BLaER1 treated with 17β-estradiol and CSF1 and Interleukin-3, amounts not matched to agents 10 nM and 100 nM (cell line): Measurements from ENCODE around the gene ADAMTS12.
A peak's percentile ranks its signal among the peaks of the same experiment; 100 is the strongest.

Source experiments
- H3K27ac ChIP-seq, 11 experiments: shearing (Covaris generic); formaldehyde crosslinking; 2 replicates each; pipeline ENCODE4 v1.8.1; 2022
- H3K27me3 ChIP-seq, 11 experiments: shearing (Covaris generic); formaldehyde crosslinking; 2 replicates each; pipeline ENCODE4 v1.8.1; 2022
- H3K36me3 ChIP-seq, 11 experiments: shearing (Covaris generic); formaldehyde crosslinking; 2 replicates each; pipeline ENCODE4 v1.8.1; 2022
- H3K4me1 ChIP-seq, 10 experiments: shearing (Covaris generic); formaldehyde crosslinking; 2 replicates each; pipeline ENCODE4 v1.8.1; 2022
- H3K4me2 ChIP-seq, 11 experiments: shearing (Covaris generic); formaldehyde crosslinking; 2 replicates each; pipeline ENCODE4 v1.8.1; 2022
- H3K4me3 ChIP-seq, 10 experiments: shearing (Covaris generic); formaldehyde crosslinking; 2 replicates each; pipeline ENCODE4 v1.8.1; 2022
- H3K9ac ChIP-seq, 11 experiments: shearing (Covaris generic); formaldehyde crosslinking; 2 replicates each; pipeline ENCODE4 v1.8.1; 2022
- H3K9me3 ChIP-seq, 11 experiments: shearing (Covaris generic); formaldehyde crosslinking; replicated peaks in 1 of 11; 2 replicates each; pipeline ENCODE4 v1.8.1; 2022
- H4K20me1 ChIP-seq, 11 experiments: shearing (Covaris generic); formaldehyde crosslinking; 2 replicates each; pipeline ENCODE4 v1.8.1; 2022
- Cebpa-rat ChIP-seq, 11 experiments: shearing (Covaris generic); IDR thresholded peaks; 2 replicates each; pipeline ENCODE4 v1.8.1; 2022

The ADAMTS12 gene

DNA sequence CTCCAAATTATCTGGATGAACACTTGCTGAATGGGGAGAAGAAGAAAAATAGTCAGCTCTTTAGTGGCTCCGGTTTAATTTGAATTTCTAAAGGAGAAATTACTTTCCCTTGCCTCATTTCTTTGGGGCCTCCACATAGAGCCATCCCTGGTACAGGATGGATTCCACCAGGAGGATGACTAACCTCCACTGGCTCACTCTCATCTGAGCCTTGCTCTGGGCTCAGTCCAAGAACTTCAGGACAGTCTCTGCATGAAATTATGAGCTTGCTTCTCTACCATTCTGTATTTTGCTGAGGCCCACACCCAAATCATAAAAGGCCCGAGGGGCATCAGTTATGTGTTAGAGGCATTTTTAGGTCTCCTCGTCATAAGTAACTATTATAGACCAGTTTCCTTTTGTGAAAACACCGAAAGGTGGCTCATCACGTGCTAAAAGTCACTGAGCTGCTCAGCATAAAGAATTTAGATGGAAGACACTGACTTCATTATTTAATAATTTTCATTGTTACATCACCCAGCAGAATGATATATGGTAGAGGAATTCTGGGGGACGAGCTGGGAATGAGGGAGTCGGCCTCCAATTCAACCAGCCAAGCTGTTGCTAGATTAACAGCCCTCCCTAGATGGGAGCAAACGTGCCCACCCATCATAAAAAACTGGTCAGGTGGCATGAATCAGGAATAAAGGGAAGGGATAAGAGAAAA is 228.9 kb downstream of the ADAMTS12 start:
- no peak for TF ChIP-seq Cebpa-rat (IDR thresholded peaks at IDR 0.05)
- Histone ChIP-seq H3K36me3 (no peaks in the 10 kb centered on the region), H3K4me2 (no peak overlapping the region), H3K4me1 (peaks cover 0 to 10% (median 0%) of the 10 kb centered on the region in 10 experiments; a peak in 1 of 20 replicates), H3K9ac (no peak overlapping the region), H3K9me3 (no peaks in the 10 kb centered on the region), H3K4me3 (no peak overlapping the region), H3K27ac (no peak overlapping the region), H4K20me1 (no peaks in the 10 kb centered on the region), H3K27me3 (no peaks in the 10 kb centered on the region)

DNA sequence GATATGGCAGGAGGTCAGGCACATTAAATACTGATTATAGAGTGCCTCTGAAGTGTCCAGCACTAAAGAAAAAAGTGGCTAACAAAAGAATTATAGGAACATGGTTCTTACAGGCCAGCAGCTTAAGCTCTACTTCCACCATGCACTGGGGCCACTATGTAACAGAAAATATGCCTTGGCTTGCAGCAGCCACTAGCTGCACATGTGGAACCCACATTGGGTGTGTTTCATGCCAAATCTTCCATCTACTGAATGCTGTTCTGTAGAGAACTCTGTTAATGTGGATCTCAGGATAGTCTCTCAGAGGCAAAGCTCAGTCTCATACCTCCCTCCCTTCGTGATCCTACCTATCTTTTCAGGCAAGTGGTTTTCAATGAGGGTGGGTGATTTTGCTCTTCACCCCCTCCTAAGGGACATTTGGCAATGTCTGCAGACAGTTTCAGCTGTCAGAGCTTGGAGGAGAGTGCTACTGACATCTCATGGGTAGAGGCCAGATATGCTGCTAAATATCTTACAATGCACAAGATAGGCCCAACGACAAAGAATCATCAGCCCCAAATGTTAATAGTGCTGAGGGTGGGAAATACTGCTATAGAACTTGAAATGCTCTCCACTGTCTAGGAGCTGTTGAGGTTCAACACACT is 232.1 kb downstream of the ADAMTS12 start:
- no peak for TF ChIP-seq Cebpa-rat (IDR thresholded peaks at IDR 0.05)
- Histone ChIP-seq H3K4me2 (no peak overlapping the region), H3K4me1 (peaks cover 0 to 10% (median 0%) of the 10 kb centered on the region in 10 experiments; a peak in 1 of 20 replicates), H3K36me3 (no peaks in the 10 kb centered on the region), H4K20me1 (no peaks in the 10 kb centered on the region), H3K9me3 (no peaks in the 10 kb centered on the region), H3K27ac (no peak overlapping the region), H3K4me3 (no peak overlapping the region), H3K27me3 (no peaks in the 10 kb centered on the region), H3K9ac (no peak overlapping the region)

DNA sequence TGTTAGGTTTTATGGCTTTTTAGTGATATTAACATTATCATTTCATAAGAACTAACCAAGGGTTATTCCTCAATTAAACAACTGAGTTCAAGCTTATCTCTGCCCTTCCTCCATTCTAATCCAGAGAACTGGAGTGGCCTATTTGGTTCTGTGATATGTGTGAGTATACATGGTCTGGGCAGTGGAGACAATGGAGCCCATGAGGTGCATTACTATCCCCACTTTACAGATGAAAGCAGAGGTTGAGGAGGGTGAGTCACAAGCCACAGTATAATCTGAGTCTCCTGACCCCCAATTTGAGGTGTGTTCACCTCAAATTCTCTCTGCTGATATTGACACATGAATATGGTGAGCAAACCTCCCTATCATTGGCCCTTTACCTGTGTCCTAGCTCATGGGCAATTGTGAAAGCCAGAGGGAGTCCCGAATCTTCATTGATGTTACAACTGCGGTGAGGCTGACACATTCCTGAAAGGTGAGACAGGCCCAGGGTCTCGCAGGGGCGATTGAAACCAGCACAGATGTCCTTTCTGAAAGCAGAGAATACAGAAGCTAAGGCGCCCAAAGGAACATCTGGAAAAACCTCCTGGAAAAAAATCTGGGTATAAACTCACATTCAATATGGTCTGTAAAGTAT is 233.9 kb downstream of the ADAMTS12 start:
- Histone ChIP-seq H3K9ac (no peak overlapping the region), H3K27ac (no peak overlapping the region), H3K27me3 (no peaks in the 10 kb centered on the region), H3K9me3 (no peaks in the 10 kb centered on the region), H3K4me1 (peaks cover 0 to 10% (median 0%) of the 10 kb centered on the region in 10 experiments; a peak in 1 of 20 replicates), H3K4me2 (no peak overlapping the region), H3K36me3 (no peaks in the 10 kb centered on the region), H4K20me1 (no peaks in the 10 kb centered on the region), H3K4me3 (no peak overlapping the region)
- no peak for TF ChIP-seq Cebpa-rat (IDR thresholded peaks at IDR 0.05)

DNA sequence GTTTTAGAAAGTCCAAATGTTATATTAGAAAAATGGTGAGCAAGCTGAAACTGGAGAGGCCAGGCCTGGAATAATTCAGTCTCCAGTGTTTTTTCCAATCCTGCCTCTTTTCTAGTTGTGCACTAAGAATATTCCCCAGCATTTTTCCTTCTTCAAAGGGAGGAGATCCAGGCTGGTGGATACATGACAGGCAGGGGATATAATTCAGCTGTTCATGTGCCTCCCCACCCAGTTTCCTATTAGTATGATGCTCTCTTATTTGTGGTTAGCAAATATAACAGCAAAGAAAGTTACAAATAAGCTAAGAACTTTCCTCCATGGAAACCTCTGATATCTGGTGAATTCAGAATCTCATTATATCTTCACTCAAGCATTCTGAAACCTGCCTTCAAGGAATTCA is 234.6 kb downstream of the ADAMTS12 start:
- H4K20me1 ChIP-seq = no peaks in the 10 kb centered on the region
- peaks cover 0 to 10% (median 0%) of the 10 kb centered on the region in 10 experiments; a peak in 1 of 20 replicates for H3K4me1 ChIP-seq
- no peak overlapping the region for H3K4me3 ChIP-seq
- no peak for TF ChIP-seq Cebpa-rat (IDR thresholded peaks at IDR 0.05)
- H3K9ac ChIP-seq = no peak overlapping the region
- H3K27ac ChIP-seq = no peak overlapping the region
- H3K4me2 ChIP-seq = no peak overlapping the region
- H3K9me3 ChIP-seq = no peaks in the 10 kb centered on the region
- no peaks in the 10 kb centered on the region for H3K27me3 ChIP-seq
- H3K36me3 ChIP-seq = no peaks in the 10 kb centered on the region

DNA sequence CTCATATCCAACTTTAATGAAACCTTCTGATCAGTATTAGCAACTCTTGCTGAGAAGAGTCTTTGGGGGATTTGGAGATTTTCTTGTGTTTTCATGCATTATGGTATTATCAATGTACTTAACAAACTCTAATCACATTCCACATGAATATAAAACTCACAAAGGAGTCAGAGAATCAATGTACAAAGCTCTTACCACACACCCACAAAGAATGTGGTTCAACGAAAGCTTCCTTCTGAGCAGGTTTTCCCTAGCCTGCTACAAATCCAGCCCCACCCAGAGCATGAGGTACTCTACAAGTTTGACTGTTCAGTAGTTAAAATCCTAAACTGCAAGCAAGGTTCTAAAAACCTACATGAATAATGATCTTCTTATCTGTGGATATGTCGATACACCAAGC is 240.9 kb downstream of the ADAMTS12 start:
- Histone ChIP-seq H3K27ac (no peak overlapping the region), H4K20me1 (no peaks in the 10 kb centered on the region)
- TF ChIP-seq Cebpa-rat (IDR thresholded peaks at IDR 0.05) = no peak

DNA sequence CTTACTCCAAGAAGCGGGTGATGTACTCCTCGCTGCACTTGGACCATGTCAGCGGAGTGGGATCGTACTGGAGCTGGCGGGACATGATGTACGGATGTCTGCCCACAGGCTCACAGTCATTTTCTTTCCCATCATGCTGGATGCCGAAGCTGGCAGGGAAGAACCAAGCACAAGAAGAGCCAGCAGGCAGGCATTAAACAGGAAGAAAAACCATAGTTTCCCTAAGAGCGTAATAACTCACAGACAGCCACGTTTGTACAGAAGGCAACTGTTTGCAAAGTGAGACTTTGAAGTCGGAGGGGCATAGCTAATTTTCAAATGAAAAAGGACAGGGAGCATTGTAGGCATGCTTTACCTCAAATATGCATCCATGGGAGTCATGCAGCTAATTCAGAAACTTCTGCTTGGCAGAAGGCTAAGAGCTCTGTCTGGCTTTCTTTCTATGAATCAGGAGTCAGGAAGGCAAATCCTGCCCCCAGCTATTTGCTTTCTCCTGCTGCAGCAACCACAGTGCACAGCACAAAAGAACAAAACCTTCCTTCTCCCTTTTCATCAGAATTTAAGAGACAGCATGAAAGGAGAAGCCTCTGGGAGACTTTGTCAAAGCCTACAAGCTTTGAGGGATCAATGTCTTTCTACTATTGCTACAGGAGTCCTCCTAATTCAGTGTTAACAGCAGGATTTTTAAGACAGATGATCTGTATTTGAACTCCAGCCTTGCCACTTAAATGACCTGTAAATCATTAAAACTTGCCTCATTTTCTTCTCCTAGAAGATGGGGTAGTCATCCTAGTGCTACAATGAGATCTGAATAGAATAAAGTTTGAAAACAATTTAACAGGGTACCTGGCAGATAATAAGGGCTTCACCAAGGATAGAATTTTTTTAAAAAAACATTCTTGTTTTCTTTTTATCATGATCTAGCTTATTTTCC is 242.0 kb downstream of the ADAMTS12 start:
- H3K4me3 ChIP-seq = no peak overlapping the region
- H3K36me3 ChIP-seq = no peaks in the 10 kb centered on the region
- no peak overlapping the region for H3K9ac ChIP-seq
- H3K9me3 ChIP-seq = peaks cover 0 to 4% (median 0%) of the 10 kb centered on the region in 11 experiments; a peak in 5 of 22 replicates
- no peaks in the 10 kb centered on the region for H3K4me1 ChIP-seq
- H3K27me3 ChIP-seq = no peaks in the 10 kb centered on the region
- H3K4me2 ChIP-seq = no peak overlapping the region
- H4K20me1 ChIP-seq = no peaks in the 10 kb centered on the region
- TF ChIP-seq Cebpa-rat (IDR thresholded peaks at IDR 0.05) = no peak
- no peak overlapping the region for H3K27ac ChIP-seq

More for the DNA sequence above, 240.9 kb downstream of the ADAMTS12 start:
- peaks cover 0 to 3% (median 0%) of the 10 kb centered on the region in 11 experiments; a peak in 1 of 22 replicates for H3K9me3 ChIP-seq
- H3K4me2 ChIP-seq = no peak overlapping the region
- H3K36me3 ChIP-seq = no peaks in the 10 kb centered on the region
- H3K9ac ChIP-seq = no peak overlapping the region
- H3K4me1 ChIP-seq = no peaks in the 10 kb centered on the region
- no peak overlapping the region for H3K4me3 ChIP-seq
- H3K27me3 ChIP-seq = no peaks in the 10 kb centered on the region

DNA sequence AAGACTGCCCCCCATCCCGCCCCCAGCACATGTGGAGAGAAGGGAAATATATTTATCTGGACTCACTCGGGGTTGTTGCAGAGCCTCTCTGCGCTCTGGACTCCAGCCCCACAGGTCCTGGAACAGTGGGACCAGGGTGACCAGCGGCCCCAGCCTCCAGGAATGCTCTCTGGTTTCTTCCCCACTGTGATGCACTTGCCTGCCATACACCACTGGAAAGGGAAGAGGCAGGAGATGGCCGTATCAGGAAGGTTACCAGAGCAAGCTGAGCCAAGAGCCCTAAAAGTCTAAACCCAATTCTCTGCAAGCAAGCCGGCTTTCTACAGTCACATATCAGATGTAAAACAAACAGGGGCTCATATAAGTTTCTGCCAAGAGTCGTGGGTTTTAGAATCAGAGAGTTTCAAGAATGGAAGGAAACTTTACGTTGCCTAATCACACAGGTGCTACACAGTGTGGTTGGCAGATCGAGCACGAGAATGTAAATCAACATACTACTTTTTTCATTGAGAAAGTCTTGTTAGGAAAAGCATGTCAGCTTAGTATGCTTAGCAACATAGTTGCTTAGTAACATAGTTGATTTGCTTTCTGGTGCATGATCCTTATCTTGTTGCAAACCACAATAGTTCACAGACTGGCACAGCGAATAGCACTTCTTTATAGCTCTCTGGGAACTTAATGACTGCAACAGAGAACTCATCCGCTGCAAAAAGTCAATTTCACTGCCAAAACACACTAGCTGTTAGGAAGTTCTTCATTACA is 249.9 kb downstream of the ADAMTS12 start:
- Histone ChIP-seq H3K4me2 (peak overlapping the region in 10 of 11 experiments; percentile 5 to 55 (median 30); a peak in 14 of 22 replicates), H3K9ac (no peak overlapping the region), H3K4me1 (peaks cover 0 to 15% (median 12%) of the 10 kb centered on the region in 10 experiments; a peak in 14 of 20 replicates), H3K4me3 (no peak overlapping the region), H3K27me3 (no peaks in the 10 kb centered on the region), H3K9me3 (peaks cover 6 to 19% (median 12%) of the 10 kb centered on the region in 11 experiments; a peak in 14 of 22 replicates), H4K20me1 (no peaks in the 10 kb centered on the region), H3K36me3 (no peaks in the 10 kb centered on the region), H3K27ac (peak overlapping the region in 2 of 11 experiments; percentile 12 to 24; a peak in 2 of 22 replicates)
- no peak for TF ChIP-seq Cebpa-rat (IDR thresholded peaks at IDR 0.05)

DNA sequence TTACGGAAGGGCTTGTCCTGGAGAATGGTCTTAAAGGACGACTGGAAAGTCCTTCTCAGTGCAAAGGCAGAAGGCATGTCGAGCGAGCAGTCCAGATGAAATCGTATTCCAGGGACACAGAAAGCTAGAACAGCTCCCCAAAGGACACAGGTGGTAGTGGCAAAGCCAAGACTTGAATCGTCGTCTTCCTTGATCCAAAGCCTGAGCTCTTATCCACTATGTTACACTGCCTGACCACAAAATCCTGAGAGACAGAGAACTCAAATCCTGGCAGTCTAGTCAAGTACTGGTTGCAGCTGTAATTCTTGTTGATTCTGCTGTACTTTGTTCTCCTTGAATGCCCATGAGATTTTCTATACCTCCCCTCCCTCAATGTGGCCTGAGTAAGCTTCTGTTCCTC is 252.3 kb downstream of the ADAMTS12 start:
- TF ChIP-seq Cebpa-rat (IDR thresholded peaks at IDR 0.05) = no peak
- Histone ChIP-seq H4K20me1 (no peaks in the 10 kb centered on the region), H3K4me2 (no peak overlapping the region), H3K27me3 (no peaks in the 10 kb centered on the region), H3K4me3 (no peak overlapping the region), H3K9me3 (peaks cover 6 to 14% (median 10%) of the 10 kb centered on the region in 11 experiments; a peak in 13 of 22 replicates), H3K4me1 (peaks cover 0 to 15% (median 12%) of the 10 kb centered on the region in 10 experiments; a peak in 14 of 20 replicates), H3K36me3 (no peaks in the 10 kb centered on the region), H3K9ac (no peak overlapping the region), H3K27ac (no peak overlapping the region)
